SK-N-MC (cell line): ENCODE measurements around the gene AGMAT.
"Not testable (repeated sequence)": the region's sequence is repeated elsewhere in the genome, so short reads cannot be mapped to it uniquely, and the experiment has no call there.

Source experiments
- DNase-seq: peaks from one replicate; pipeline ENCODE4 v3.0.0-alpha.2; 2011; ENCODE audit warnings: low read depth, low spot score
- H3K27ac ChIP-seq: fragments of 200-600 bp; sonication (generic); 2 replicates; pipeline ENCODE4 v1.5.1; 2016; ENCODE audit warnings: mixed run types
- H3K36me3 ChIP-seq: fragments of 200-600 bp; sonication (generic); 2 replicates; pipeline ENCODE4 v1.6.1; 2017; ENCODE audit warnings: antibody characterized with exemption, low read length, mixed read lengths; ENCODE audit not compliant: insufficient read depth
- H3K4me3 ChIP-seq: fragments of 200-600 bp; sonication (generic); 2 replicates; pipeline ENCODE4 v1.5.1; 2016
- H3K9ac ChIP-seq: fragments of 200-600 bp; sonication (generic); 2 replicates; pipeline ENCODE4 v1.8.0; 2017; ENCODE audit warnings: mixed run types, mixed read lengths; ENCODE audit not compliant: insufficient read length
- H3K9me3 ChIP-seq: fragments of 200-600 bp; sonication (generic); 2 replicates; pipeline ENCODE4 v1.6.1; 2017; ENCODE audit warnings: low read depth, mild to moderate bottlenecking, antibody characterized with exemption, low read length, moderate library complexity, mixed read lengths
- EZH2 ChIP-seq: fragments of 200-600 bp; sonication (generic); IDR thresholded peaks from one replicate; pipeline ENCODE4 v1.6.1; 2017; ENCODE audit warnings: antibody characterized with exemption
- FOXP2 ChIP-seq: optimal IDR thresholded peaks from 2 replicates; pipeline ENCODE3; 2011; ENCODE audit warnings: mild to moderate bottlenecking, moderate library complexity; ENCODE audit not compliant: insufficient read depth; ENCODE audit errors: extremely low read length, control extremely low read depth
- POLR2AphosphoS5 ChIP-seq: IDR thresholded peaks from 2 replicates; pipeline ENCODE4 v1.6.1; 2012; ENCODE audit warnings: mild to moderate bottlenecking, low read depth, low read length, borderline replicate concordance

The AGMAT gene

GRCh38 chr1:15617173-15618076, 32.6 kb upstream of the AGMAT start, which contains the start of gene DDI2:
Gene DDI2 (plus strand): TSS chr1:15617458. CDS start chr1:15617671, 213 bp downstream.
- Histone ChIP-seq H3K9ac (peak within 1 kb of the TSS; percentile 83), H3K27ac (peak within 1 kb of the TSS; percentile 93), H3K4me3 (peak within 1 kb of the TSS; percentile 96), H3K36me3 (peaks cover 25% of the 10 kb centered on the region), H3K9me3 (no peaks in the 10 kb centered on the region)
- TF ChIP-seq POLR2AphosphoS5 (peak; percentile 53; the same call in 1 of the 2 replicates), EZH2 (no peak)
- DNase-seq, result peak; percentile 91

GRCh38 chr1:15616373-15617172, 31.7 kb upstream of the AGMAT start:
- TF ChIP-seq FOXP2 (no peak), POLR2AphosphoS5 (peak; percentile 73)
- Histone ChIP-seq H3K36me3 (peaks cover 20% of the 10 kb centered on the region), H3K9me3 (no peaks in the 10 kb centered on the region), H3K27ac (peak overlapping the region; percentile 93), H3K9ac (peak overlapping the region; percentile 80), H3K4me3 (peak overlapping the region; percentile 96)
- DNase-seq, result no peak

- DNase-seq, result no peak
- no peak for TF ChIP-seq POLR2AphosphoS5
- TF ChIP-seq FOXP2, result no peak
- TF ChIP-seq EZH2, result no peak
Observed at GRCh38 chr1:15610167-15610566, 25.3 kb upstream of the AGMAT start.

GRCh38 chr1:15609631-15610030, 24.8 kb upstream of the AGMAT start:
- Histone ChIP-seq H3K9me3 (no peaks in the 10 kb centered on the region), H3K9ac (no peak overlapping the region), H3K4me3 (no peak overlapping the region), H3K27ac (no peak overlapping the region), H3K36me3 (no peaks in the 10 kb centered on the region)
- TF ChIP-seq FOXP2, result no peak
- no peak for TF ChIP-seq POLR2AphosphoS5
- TF ChIP-seq EZH2, result no peak
- no peak for DNase-seq

More at GRCh38 chr1:15610167-15610566, 25.3 kb upstream of the AGMAT start:
- Histone ChIP-seq H3K9ac (no peak overlapping the region), H3K36me3 (no peaks in the 10 kb centered on the region), H3K9me3 (no peaks in the 10 kb centered on the region), H3K4me3 (no peak overlapping the region), H3K27ac (no peak overlapping the region)

- DNase-seq, result no peak
- H3K9ac ChIP-seq, result no peak overlapping the region
- no peaks in the 10 kb centered on the region for H3K9me3 ChIP-seq
- H3K27ac ChIP-seq, result no peak overlapping the region
- H3K4me3 ChIP-seq, result no peak overlapping the region
- TF ChIP-seq POLR2AphosphoS5 (no peak), EZH2 (no peak), FOXP2 (no peak)
- no peaks in the 10 kb centered on the region for H3K36me3 ChIP-seq
Observed at GRCh38 chr1:15605398-15606383, 20.8 kb upstream of the AGMAT start.

GRCh38 chr1:15604400-15604799, 19.5 kb upstream of the AGMAT start:
- H3K4me3 ChIP-seq, DNase-seq, H3K27ac ChIP-seq, H3K9me3 ChIP-seq, H3K36me3 ChIP-seq, H3K9ac ChIP-seq: not testable (repeated sequence)

GRCh38 chr1:15603966-15604282, 19.1 kb upstream of the AGMAT start:
- H3K36me3 ChIP-seq, H3K9me3 ChIP-seq, H3K9ac ChIP-seq, H3K27ac ChIP-seq, DNase-seq: not testable (repeated sequence)
- H3K4me3 ChIP-seq, result peak overlapping the region; percentile 80
